Colonic mucosa (tissue), 4 donors: ENCODE results near the gene ABHD10. TPM values are rescaled to one million over a fixed set of nuclear protein-coding genes. Genes with fewer than 3 reads are reported as not detected.

Source experiments
- DNase-seq: peaks from one replicate; pipeline ENCODE4 v3.0.0-alpha.2; 2020
- H3K27ac ChIP-seq: fragments of 200-600 bp; one replicate; pipeline ENCODE4 v1.8.0; 2021
- H3K27me3 ChIP-seq: fragments of 200-600 bp; one replicate; pipeline ENCODE4 v1.8.0; 2021
- H3K36me3 ChIP-seq: fragments of 200-600 bp; one replicate; pipeline ENCODE4 v1.8.0; 2021
- H3K4me1 ChIP-seq: fragments of 200-600 bp; one replicate; pipeline ENCODE4 v1.8.0; 2021; ENCODE audit warnings: mild to moderate bottlenecking
- H3K4me3 ChIP-seq: fragments of 200-600 bp; one replicate; pipeline ENCODE4 v1.8.0; 2021
- H3K9ac ChIP-seq, 2 donors: one replicate each; pipeline ENCODE4 v1.7.0; 2013; ENCODE audit warnings: control low read depth in 2 of 2, low read depth in 2 of 2, low read length in 2 of 2
- H3K9me3 ChIP-seq: fragments of 200-600 bp; one replicate; pipeline ENCODE4 v1.8.0; 2021
- intact Hi-C: fragments of 100-400 bp; cut with DNase I; formaldehyde crosslinking; loops from one replicate; pipeline ENCODE4 v1.14.1; 2022
- total RNA-seq, 2 donors: library from RNA; stranded (reverse); fragmentation: NEBNext Ultra II Directional in 1 of 2; extraction: Animal tissue kit (Norgen Biotek cat#: 25700) in 1 of 2; gene quantifications; one replicate each; pipeline ENCODE4 v1.2.1, GENCODE V29; 2021
- TF ChIP-seq, protein P1 (sequence below): fragments of 200-600 bp; IDR thresholded peaks from one replicate; pipeline ENCODE4 v1.8.0; 2022; ENCODE audit warnings: antibody characterized with exemption, mild to moderate bottlenecking
- donor health status: healthy.
- donor health status: DM: no; HTN: no; CAD: no.
- donor health status: DM: no; HTN: no; CAD: no.

Gene ABHD10
- total RNA-seq, 2 donors from 2014 or later = 27.8 to 31.7 TPM

DNA sequence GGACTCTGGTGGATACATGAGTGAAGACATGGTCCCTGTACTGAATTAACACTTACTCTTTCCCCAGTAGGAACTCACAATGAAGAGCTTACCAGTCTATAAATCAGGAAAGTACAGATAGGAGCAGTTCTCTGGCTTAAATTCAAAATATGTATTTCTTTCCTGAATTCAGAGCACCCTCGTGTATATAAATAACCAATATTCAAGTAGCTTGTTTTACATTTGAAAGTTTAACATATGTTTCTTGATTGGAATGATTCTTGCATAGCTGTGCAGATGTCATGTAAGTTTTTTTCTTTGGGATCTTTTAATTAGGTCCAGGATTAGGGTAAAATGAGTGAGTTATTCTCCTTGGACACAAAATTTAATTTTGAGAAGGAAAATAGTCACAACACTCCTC is 40.9 kb downstream of the ABHD10 start:
- TF ChIP-seq, protein P1, sequence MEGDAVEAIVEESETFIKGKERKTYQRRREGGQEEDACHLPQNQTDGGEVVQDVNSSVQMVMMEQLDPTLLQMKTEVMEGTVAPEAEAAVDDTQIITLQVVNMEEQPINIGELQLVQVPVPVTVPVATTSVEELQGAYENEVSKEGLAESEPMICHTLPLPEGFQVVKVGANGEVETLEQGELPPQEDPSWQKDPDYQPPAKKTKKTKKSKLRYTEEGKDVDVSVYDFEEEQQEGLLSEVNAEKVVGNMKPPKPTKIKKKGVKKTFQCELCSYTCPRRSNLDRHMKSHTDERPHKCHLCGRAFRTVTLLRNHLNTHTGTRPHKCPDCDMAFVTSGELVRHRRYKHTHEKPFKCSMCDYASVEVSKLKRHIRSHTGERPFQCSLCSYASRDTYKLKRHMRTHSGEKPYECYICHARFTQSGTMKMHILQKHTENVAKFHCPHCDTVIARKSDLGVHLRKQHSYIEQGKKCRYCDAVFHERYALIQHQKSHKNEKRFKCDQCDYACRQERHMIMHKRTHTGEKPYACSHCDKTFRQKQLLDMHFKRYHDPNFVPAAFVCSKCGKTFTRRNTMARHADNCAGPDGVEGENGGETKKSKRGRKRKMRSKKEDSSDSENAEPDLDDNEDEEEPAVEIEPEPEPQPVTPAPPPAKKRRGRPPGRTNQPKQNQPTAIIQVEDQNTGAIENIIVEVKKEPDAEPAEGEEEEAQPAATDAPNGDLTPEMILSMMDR = no peak

DNA sequence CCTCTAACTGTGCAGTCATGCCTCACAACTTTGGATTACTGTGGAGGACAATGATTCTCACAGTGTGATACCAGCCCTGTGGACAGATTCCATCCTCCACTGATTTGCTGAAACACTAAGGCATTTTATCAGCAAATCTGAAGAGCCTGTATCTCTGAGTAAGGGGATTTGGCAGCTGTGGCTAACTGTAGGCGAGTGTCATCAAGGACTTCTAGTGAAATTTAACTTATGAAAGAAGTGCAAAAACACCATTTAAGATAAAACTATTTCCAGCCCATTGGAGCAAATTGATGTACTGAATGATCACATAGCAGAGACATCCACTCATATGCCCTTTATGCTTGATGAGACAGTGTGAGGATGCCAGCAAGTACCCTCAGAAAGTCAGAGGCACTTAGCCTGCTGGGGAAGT is 41.9 kb downstream of the ABHD10 start:
- no peaks in the 10 kb centered on the region for H3K36me3 ChIP-seq
- no peaks in the 10 kb centered on the region for H3K27me3 ChIP-seq
- H3K9me3 ChIP-seq = no peaks in the 10 kb centered on the region
- DNase-seq = no peak
- H3K27ac ChIP-seq = no peak overlapping the region
- intact Hi-C loops = no loop called here
- no peak overlapping the region for H3K4me3 ChIP-seq
- TF ChIP-seq, protein P1 = no peak
- no peak overlapping the region for H3K9ac ChIP-seq
- no peaks in the 10 kb centered on the region for H3K4me1 ChIP-seq

More for the DNA sequence above, 40.9 kb downstream of the ABHD10 start:
- Histone ChIP-seq H3K27ac (no peak overlapping the region), H3K4me1 (no peaks in the 10 kb centered on the region), H3K27me3 (no peaks in the 10 kb centered on the region), H3K36me3 (no peaks in the 10 kb centered on the region), H3K4me3 (no peak overlapping the region), H3K9me3 (no peaks in the 10 kb centered on the region), H3K9ac (no peak overlapping the region)
- no peak for DNase-seq
- intact Hi-C loops = no loop called here

DNA sequence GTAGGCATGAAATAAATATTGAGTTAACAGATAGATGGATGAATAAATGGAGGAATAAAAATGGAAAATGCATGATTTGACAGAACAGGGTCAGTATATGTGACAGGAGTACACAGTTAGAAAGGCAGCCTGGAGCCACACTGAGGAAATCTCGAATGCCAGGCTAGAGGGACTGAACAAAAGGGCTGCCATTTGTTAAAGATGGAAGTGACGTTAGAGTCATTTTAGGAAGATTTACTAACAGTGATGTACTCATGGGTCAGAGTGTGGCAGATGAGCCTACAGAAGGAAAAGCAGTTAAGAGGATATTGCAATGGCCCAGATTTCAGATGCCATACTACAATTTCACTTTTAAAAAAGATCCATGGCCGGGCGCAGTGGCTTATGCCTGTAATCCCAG is 48.3 kb downstream of the ABHD10 start:
- Histone ChIP-seq H3K4me1 (no peaks in the 10 kb centered on the region), H3K9me3 (no peaks in the 10 kb centered on the region), H3K36me3 (no peaks in the 10 kb centered on the region), H3K9ac (no peak overlapping the region), H3K27me3 (no peaks in the 10 kb centered on the region), H3K4me3 (no peak overlapping the region), H3K27ac (no peak overlapping the region)
- intact Hi-C loops = no loop called here
- TF ChIP-seq, protein P1 = no peak
- no peak for DNase-seq

DNA sequence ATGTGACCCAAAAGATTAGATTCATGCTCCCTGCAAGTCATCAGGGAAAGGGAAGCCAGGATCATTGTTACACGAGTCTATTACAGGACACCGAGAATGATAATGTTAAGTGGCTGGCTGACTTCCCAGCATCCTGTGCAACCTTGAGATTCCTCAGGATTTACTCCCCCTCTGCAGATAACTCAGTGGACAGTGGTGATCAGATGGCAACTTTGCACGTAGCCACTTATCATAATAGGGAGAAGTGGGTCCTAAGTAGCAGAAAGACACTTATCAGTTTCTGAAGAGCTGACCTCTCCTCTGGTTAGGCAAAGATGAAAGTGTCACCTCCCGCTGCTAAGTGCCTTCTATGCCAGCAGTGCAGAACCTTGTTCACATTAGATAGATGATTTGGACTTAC is 49.0 kb downstream of the ABHD10 start:
- Histone ChIP-seq H3K9me3 (no peaks in the 10 kb centered on the region), H3K4me3 (no peak overlapping the region), H3K36me3 (no peaks in the 10 kb centered on the region), H3K4me1 (no peaks in the 10 kb centered on the region), H3K27me3 (no peaks in the 10 kb centered on the region), H3K9ac (no peak overlapping the region), H3K27ac (no peak overlapping the region)
- intact Hi-C loops = no loop called here
- DNase-seq = no peak
- TF ChIP-seq, protein P1 = no peak

DNA sequence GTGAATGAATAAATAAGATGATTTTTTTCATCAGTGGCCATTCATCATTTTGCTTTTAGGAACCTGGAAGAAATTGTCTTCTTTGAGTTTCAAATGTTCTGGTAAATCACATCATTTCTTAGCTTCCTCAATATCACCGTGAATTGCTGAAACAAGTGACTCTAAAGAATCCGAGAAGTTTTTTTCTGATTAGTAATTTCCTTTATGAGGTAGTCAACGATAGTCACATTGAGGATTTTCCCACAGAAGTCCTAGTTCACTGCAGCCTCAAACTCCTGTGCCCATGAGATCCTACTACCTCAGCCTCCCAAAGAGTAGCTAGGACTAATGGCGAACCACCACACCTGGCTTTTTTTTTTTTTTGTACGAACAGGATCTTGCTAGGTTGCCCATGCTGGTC is 52.1 kb downstream of the ABHD10 start:
- Histone ChIP-seq H3K9ac (no peak overlapping the region), H3K9me3 (no peaks in the 10 kb centered on the region), H3K27ac (no peak overlapping the region), H3K4me1 (no peaks in the 10 kb centered on the region), H3K27me3 (no peaks in the 10 kb centered on the region), H3K4me3 (no peak overlapping the region), H3K36me3 (no peaks in the 10 kb centered on the region)
- TF ChIP-seq, protein P1 = no peak
- DNase-seq = no peak
- intact Hi-C loops = no loop called here
